Measurements from ENCODE around the gene PDCD1. TPM values are rescaled to one million over a fixed set of nuclear protein-coding genes. Genes with fewer than 3 reads are reported as not detected.
"Not testable (repeated sequence)": the region's sequence is repeated elsewhere in the genome, so short reads cannot be mapped to it uniquely, and the experiment has no call there.

PDCD1 gene
- total RNA-seq, 1 experiment from 2014 or later, result not detected

DNA sequence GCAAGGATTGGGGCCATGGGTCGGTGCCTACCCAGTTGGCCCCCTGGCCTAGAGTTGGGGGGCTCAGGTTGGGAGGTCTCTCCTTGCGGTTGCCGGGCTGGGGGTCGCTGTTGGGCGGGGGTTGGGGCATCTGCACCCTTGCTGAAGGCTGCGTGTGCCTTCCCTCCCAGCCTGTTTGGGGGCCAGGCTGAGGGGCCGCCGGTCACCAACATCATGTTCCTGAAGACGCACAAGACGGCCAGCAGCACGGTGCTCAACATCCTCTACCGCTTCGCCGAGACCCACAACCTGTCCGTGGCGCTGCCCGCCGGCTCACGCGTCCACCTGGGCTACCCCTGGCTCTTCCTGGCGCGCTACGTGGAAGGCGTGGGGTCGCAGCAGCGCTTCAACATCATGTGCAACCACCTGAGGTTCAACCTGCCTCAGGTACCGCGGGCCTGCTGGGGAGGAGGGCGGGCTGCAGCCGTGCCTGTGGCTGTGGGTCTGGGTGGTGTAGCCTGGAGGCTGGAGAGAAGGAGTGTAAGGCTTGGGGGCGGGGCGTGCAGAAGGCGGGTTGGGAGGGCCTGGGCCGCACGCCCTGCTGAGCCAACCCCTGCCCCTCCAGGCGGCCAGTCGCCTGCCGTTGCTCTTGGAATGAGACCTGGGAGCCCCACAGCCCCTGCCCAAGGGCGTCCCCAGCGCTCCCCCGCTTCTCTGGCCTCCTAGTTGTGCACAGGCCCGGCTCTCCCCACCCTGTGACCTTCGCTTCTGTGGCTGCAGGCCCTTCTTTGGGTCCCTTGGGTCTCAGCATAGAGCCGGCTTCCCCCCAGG, 56.9 kb downstream of the PDCD1 start:
- no peak for DNase-seq (ENCODE audit: low read depth)

DNA sequence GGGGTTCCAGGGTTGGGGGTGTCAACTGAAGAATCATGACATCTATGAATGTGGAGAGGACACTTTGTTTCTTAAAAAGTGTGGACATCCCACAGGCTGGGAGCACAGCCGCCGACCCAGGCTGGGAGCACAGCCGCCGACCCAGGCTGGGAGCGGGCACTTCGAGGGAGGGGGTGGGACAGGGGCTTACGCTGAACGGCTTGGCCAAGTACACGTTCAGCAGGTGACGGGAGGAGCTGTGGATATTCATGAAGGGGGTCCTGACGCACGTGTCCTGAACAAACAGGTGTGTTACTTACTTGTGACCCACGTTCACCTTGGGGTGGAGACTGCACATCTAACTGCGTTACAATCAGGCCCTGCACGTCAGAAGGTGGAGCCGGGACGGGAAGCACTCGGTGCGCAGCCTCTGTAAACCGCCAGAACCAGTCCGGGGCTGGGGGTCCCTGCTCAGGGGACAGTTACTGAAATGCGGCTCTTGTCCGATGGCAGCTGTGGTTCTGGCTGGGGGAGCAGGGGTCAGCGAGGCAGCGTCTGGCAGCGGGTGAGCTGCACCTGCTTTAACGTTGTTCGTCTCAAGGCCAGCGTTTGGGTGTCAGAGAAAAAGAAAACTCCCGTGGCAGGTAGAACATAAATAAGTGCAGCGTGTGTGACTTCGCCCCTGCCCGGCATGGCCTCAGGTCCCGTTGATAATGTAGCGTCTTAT, 58.3 kb downstream of the PDCD1 start:
- DNase-seq (ENCODE audit: low read depth), result not testable (repeated sequence)

Other genes starting within 250 kb of the PDCD1 start
- 45.7 and 46.5 TPM in 2 replicates for gene THAP4, start 221.7 kb downstream of the PDCD1 start, total RNA-seq (2014; rRNA removed; shearing (Covaris generic))
- 72.9 and 92.6 TPM in 2 replicates for gene ATG4B, start 221.2 kb downstream of the PDCD1 start, total RNA-seq (2014; rRNA removed; shearing (Covaris generic))
- gene DTYMK, start 172.1 kb downstream of the PDCD1 start, total RNA-seq (2014; rRNA removed; shearing (Covaris generic)), result 105 and 141 TPM in 2 replicates
- gene ING5, start 156.9 kb downstream of the PDCD1 start, total RNA-seq (2014; rRNA removed; shearing (Covaris generic)), result 12.0 and 21.0 TPM in 2 replicates
- 3.2 and 3.7 TPM in 2 replicates for gene D2HGDH, start 124.3 kb downstream of the PDCD1 start, total RNA-seq (2014; rRNA removed; shearing (Covaris generic))
- gene GAL3ST2, start 82.1 kb downstream of the PDCD1 start, total RNA-seq (2014; rRNA removed; shearing (Covaris generic)), result not detected in 2 replicates
- not detected in 2 replicates for gene NEU4, start 49.7 kb downstream of the PDCD1 start, total RNA-seq (2014; rRNA removed; shearing (Covaris generic))
- gene RTP5, start 10.8 kb upstream of the PDCD1 start, total RNA-seq (2014; rRNA removed; shearing (Covaris generic)), result not detected in 2 replicates

All from Daoy (cell line).